Immature natural killer cell (primary cell): ENCODE results near the gene WAPL. TPM values are rescaled to one million over a fixed set of nuclear protein-coding genes. Genes with fewer than 3 reads are reported as not detected.

Experiments
- polyA plus RNA-seq, 3 donors: library from polyadenylated mRNA; unstranded; fragments of 300-500 nt; fragmentation: Illumina TruSeq; gene quantifications; one replicate each; pipeline ENCODE4 v1.2.3, GENCODE V29; 2021

WAPL gene
- polyA plus RNA-seq, 3 donors from 2014 or later = 19.7 to 40.4 (median 21.1) TPM

Other genes starting within 250 kb of the WAPL start
- gene GRID1, start 155.0 kb downstream of the WAPL start, polyA plus RNA-seq = not detected
- not detected for gene OPN4, start 132.8 kb upstream of the WAPL start, polyA plus RNA-seq
- gene LDB3, start 146.7 kb upstream of the WAPL start, polyA plus RNA-seq = under 1 TPM in 1 of 3 donors, not detected in 2; 0.09 TPM
- 1 to 10 TPM in 2 of 3 donors, under 1 TPM in 1; 0.99 to 3.3 (median 2.2) TPM for gene BMPR1A, start 234.8 kb upstream of the WAPL start, polyA plus RNA-seq